Liver (tissue), 9 donors: ENCODE results near the gene BIRC7. TPM values are rescaled to one million over a fixed set of nuclear protein-coding genes. Genes with fewer than 3 reads are reported as not detected.

Source experiments
- DNase-seq: peaks from one replicate; pipeline ENCODE4 v3.0.0-alpha.2; 2017; ENCODE audit warnings: low spot score
- H3K27ac ChIP-seq, 2 donors: one replicate each; pipeline ENCODE4 v1.7.0; 2013; ENCODE audit warnings: inconsistent platforms in 2 of 2, low read length in 2 of 2, control low read depth in 1 of 2, low read depth in 1 of 2, mild to moderate bottlenecking in 1 of 2
- H3K27me3 ChIP-seq, 4 donors: one replicate each; pipeline versions ENCODE4 v1.6.1 to v1.7.0; 2013; ENCODE audit warnings: low read length in 3 of 4, inconsistent platforms in 1 of 4, mild to moderate bottlenecking in 1 of 4, moderate library complexity in 1 of 4; ENCODE audit not compliant: control insufficient read depth in 4 of 4, insufficient read depth in 4 of 4
- H3K36me3 ChIP-seq, 4 donors: one replicate each; pipeline versions ENCODE4 v1.6.1 to v1.7.0; 2013; ENCODE audit warnings: low read length in 3 of 4, mild to moderate bottlenecking in 3 of 4, low read depth in 1 of 4, moderate library complexity in 1 of 4; ENCODE audit not compliant: control insufficient read depth in 4 of 4, insufficient read depth in 3 of 4
- H3K4me1 ChIP-seq, 4 donors: one replicate each; pipeline versions ENCODE4 v1.6.1 to v1.7.0; 2013; ENCODE audit warnings: low read length in 3 of 4, mild to moderate bottlenecking in 3 of 4, moderate library complexity in 1 of 4; ENCODE audit not compliant: control insufficient read depth in 4 of 4, insufficient read depth in 4 of 4
- H3K4me3 ChIP-seq, 3 donors: one replicate each; pipeline versions ENCODE4 v1.6.1 to v1.7.0; 2013; ENCODE audit warnings: low read length in 3 of 3, control low read depth in 1 of 3, low read depth in 1 of 3, mild to moderate bottlenecking in 1 of 3
- H3K9ac ChIP-seq, 2 donors: one replicate each; pipeline ENCODE4 v1.7.0; 2013; ENCODE audit warnings: low read length in 2 of 2, mild to moderate bottlenecking in 2 of 2, moderate library complexity in 2 of 2, control low read depth in 1 of 2, low read depth in 1 of 2
- H3K9me3 ChIP-seq, 4 donors: one replicate each; pipeline versions ENCODE4 v1.6.1 to v1.7.0; 2013; ENCODE audit warnings: low read length in 3 of 4; ENCODE audit not compliant: control insufficient read depth in 4 of 4
- EGR1 ChIP-seq, 2 donors: IDR thresholded peaks; 2 replicates each; pipeline ENCODE4 v1.6.1; 2016 to 2018; ENCODE audit warnings: antibody characterized with exemption in 2 of 2, low read depth in 2 of 2
- FOXA1 ChIP-seq: IDR thresholded peaks from 2 replicates; pipeline ENCODE4 v1.6.1; 2016; ENCODE audit warnings: antibody characterized with exemption
- FOXA2 ChIP-seq: IDR thresholded peaks from 2 replicates; pipeline ENCODE4 v1.6.1; 2016; ENCODE audit warnings: antibody characterized with exemption
- GABPA ChIP-seq, 2 donors: IDR thresholded peaks in 1 of 2; conservative IDR thresholded peaks in 1 of 2; 2 replicates each; pipeline ENCODE4 v1.6.1; 2016; ENCODE audit warnings: antibody characterized with exemption in 2 of 2, mild to moderate bottlenecking in 1 of 2, moderate library complexity in 1 of 2
- HNF4A ChIP-seq, 2 donors: conservative IDR thresholded peaks; 2 replicates each; pipeline ENCODE4 v1.6.1; 2016; ENCODE audit warnings: antibody characterized with exemption in 2 of 2, mild to moderate bottlenecking in 2 of 2
- HNF4G ChIP-seq: IDR thresholded peaks from 2 replicates; pipeline ENCODE4 v1.6.1; 2016; ENCODE audit warnings: antibody characterized with exemption
- JUND ChIP-seq, 2 donors: IDR thresholded peaks; 2 replicates each; pipeline ENCODE4 v1.6.1; 2016; ENCODE audit warnings: antibody characterized with exemption in 2 of 2
- NR2F2 ChIP-seq: IDR thresholded peaks from 2 replicates; pipeline ENCODE4 v1.6.1; 2016; ENCODE audit warnings: antibody characterized with exemption
- RAD21 ChIP-seq, 2 donors: IDR thresholded peaks; 2 replicates each; pipeline ENCODE4 v1.6.1; 2016; ENCODE audit warnings: antibody characterized with exemption in 2 of 2, mild to moderate bottlenecking in 2 of 2
- RXRA ChIP-seq, 2 donors: IDR thresholded peaks; 2 replicates each; pipeline ENCODE4 v1.6.1; 2017 to 2018; ENCODE audit warnings: antibody characterized with exemption in 2 of 2, mild to moderate bottlenecking in 1 of 2
- WGBS: extraction: QIAGEN DNeasy Blood & Tissue Kit; methylation state at CpG from one replicate; pipeline ENCODE4 v1.1.7; 2013; 5-methylcytosine and 5-hydroxymethylcytosine counted together
- polyA plus RNA-seq, 2 donors: library from polyadenylated mRNA; stranded (reverse) in 1 of 2; unstranded in 1 of 2; fragments of 200-250 nt in 1 of 2; fragments of >200 nt in 1 of 2; fragmentation: Nextera tagmentation in 1 of 2; extraction: Ambion mirVana in 1 of 2; gene quantifications; one replicate each; pipeline versions ENCODE4 v1.2.1 to v1.2.3, GENCODE V29; 2013 to 2015
- total RNA-seq, 2 donors: library from RNA; depleted of rRNA; stranded (reverse); fragments of >200 nt; gene quantifications; one replicate each; pipeline ENCODE4 v1.2.3, GENCODE V29; 2014
- TF ChIP-seq, protein P1 (sequence below): fragments of 150-350 bp; IDR thresholded peaks from 2 replicates; pipeline ENCODE4 v1.5.1; 2017; ENCODE audit warnings: improper control_type of control experiment, low read depth, low read length; ENCODE audit not compliant: missing input control
- TF ChIP-seq, protein P2 (sequence below): IDR thresholded peaks from 2 replicates; pipeline ENCODE4 v1.6.1; 2016; ENCODE audit warnings: antibody characterized with exemption
- TF ChIP-seq, protein P3 (sequence below): IDR thresholded peaks from 2 replicates; pipeline ENCODE4 v1.6.1; 2016; ENCODE audit warnings: antibody characterized with exemption
- donor health status: healthy.
- donor health status: healthy.
- donor health status: healthy.
- donor health status: healthy.
- donor health status: healthy.

BIRC7 gene
- total and polyA plus RNA-seq, 4 donors: 0.23 TPM; not detected in 3

DNA sequence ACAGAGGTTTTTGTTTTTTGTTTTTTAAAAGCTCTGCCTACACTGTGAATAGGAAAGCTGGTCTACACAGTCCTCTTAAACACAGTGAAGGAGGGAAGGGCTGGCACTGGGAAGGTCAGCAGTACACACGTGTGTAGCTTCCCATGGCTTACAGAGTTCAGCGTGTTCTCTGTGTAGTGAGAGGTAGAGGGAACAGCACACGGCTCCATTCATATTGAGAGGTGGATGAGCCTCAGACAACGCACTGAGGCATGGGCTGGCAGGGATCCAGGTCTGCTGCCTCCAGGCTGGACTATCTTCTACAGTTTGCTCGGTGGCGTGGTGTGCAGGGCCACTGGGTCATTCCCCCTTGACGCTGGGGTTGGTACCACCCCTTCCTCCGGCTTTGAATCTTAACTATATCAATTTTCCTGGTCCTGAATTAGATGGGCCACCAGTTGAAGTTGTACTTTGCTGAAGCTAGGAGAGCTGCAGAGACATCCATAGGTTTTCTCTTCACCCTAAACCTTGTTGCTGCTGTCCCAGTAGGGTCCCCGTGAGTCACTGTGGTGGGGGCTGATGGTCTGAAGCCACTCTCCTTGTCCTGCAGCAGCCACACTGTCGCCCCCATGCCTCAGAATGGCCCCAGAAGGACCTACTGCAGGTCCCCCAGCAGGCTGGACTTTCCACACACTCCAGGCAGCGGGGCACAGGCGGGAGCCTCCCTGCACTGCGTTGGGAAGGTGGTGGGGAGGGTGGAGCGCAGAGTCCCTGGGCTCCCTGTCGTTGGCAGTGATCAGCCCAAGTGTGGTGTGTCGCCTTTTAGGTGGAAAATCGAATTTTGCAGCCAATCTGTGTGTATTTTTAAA lies 38.9 kb downstream of the BIRC7 start:
- Histone ChIP-seq H3K4me3 (no peak overlapping the region), H3K9ac (no peak overlapping the region), H3K36me3 (peaks cover 8 to 36% (median 9%) of the 10 kb centered on the region in 4 donors), H3K27me3 (no peaks in the 10 kb centered on the region), H3K4me1 (peaks cover 2 to 25% (median 18%) of the 10 kb centered on the region in 4 donors), H3K9me3 (no peaks in the 10 kb centered on the region), H3K27ac (no peak overlapping the region)
- DNase-seq: no peak
- WGBS: 73% methylated on average over 17 of the region's 17 CpGs
- TF ChIP-seq RAD21 (IDR thresholded peaks at IDR 0.05): no peak

DNA sequence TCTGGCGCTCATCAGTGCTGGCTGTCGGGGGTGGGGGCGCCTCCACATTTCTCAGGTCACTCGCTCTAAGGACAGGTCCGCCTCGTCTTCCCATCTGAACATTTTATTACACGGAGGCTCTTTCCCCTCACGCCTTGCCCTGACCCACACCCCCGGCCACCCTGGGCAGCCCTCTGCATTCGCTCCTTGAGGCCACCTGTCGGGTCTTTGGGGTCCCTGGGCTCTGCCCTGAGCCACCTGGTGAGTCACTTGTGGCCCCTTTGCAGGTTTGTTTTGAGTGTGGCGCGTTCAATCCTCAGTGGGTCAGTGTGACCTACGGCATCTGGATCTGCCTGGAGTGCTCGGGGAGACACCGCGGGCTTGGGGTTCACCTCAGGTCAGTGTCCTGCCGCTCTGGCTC lies 40.1 kb downstream of the BIRC7 start:
- 94% methylated on average over 18 of the region's 18 CpGs for WGBS
- Histone ChIP-seq H3K36me3 (peaks cover 8 to 44% (median 10%) of the 10 kb centered on the region in 4 donors), H3K4me3 (no peak overlapping the region), H3K9me3 (no peaks in the 10 kb centered on the region), H3K27ac (no peak overlapping the region), H3K9ac (no peak overlapping the region), H3K4me1 (peaks cover 2 to 25% (median 18%) of the 10 kb centered on the region in 4 donors), H3K27me3 (no peaks in the 10 kb centered on the region)
- no peak for DNase-seq
- TF ChIP-seq, protein P1, sequence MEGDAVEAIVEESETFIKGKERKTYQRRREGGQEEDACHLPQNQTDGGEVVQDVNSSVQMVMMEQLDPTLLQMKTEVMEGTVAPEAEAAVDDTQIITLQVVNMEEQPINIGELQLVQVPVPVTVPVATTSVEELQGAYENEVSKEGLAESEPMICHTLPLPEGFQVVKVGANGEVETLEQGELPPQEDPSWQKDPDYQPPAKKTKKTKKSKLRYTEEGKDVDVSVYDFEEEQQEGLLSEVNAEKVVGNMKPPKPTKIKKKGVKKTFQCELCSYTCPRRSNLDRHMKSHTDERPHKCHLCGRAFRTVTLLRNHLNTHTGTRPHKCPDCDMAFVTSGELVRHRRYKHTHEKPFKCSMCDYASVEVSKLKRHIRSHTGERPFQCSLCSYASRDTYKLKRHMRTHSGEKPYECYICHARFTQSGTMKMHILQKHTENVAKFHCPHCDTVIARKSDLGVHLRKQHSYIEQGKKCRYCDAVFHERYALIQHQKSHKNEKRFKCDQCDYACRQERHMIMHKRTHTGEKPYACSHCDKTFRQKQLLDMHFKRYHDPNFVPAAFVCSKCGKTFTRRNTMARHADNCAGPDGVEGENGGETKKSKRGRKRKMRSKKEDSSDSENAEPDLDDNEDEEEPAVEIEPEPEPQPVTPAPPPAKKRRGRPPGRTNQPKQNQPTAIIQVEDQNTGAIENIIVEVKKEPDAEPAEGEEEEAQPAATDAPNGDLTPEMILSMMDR: no peak

DNA sequence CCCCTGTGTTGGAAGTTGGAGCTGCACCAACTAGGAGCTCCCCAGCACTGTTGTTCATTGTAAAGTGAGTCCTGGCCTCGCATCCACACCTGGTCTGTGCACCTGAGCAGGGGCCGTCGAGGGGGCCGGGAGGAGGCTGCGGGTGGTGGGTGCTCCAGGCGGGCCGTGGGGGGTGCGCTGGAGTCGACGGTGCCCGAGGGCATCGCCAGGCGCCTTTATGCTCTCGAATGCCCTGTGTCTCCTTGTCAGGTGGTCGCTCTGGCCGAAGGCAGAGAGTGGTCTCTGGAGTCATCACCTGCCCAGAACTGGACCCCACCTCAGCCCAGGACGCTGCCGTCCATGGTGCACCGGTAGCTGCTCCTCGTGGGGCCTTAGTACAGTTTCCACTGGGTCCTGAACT lies 41.3 kb downstream of the BIRC7 start:
- peaks cover 8 to 51% (median 14%) of the 10 kb centered on the region in 4 donors for H3K36me3 ChIP-seq

DNA sequence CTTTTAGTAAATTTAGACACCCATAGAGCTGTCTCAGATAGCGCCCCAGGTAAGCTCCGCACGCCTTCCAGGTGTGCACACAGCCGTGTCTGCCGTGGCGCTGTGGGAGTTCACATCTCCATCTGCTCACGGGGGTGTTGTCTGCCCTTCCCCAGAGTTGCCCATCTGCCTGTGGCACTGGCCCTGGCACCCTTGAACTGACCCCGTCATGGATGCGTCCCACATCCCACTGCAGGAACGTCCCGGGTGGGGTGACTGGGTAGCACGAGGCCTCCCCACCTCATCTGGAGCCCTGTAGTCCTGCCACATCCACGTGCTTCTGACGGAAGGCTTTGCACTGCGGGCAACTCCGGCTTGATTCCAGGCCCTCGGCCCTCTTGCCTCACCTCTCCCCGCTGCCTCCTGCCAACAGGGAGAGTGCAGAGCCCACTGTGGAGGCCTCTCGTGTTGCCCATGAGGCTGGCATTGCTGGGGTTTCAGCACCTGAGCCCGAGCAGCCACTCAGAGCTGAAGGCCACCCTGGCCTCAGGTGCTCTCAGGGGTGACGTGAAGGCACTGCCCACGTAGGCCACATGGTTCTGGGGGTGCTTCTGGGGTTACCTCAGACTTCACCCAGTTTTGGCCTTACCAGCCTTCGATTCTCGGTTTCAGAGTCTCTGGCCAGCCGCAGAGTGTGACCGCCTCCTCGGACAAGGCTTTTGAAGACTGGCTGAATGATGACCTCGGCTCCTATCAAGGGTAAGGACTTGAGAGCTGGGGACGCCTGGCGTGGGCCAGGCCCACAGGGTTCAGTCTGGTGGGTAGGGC lies 42.0 kb downstream of the BIRC7 start:
- 96% methylated on average over 30 of the region's 30 CpGs for WGBS
- Histone ChIP-seq H3K4me1 (peaks cover 2 to 18% (median 13%) of the 10 kb centered on the region in 4 donors), H3K27ac (no peak overlapping the region), H3K4me3 (no peak overlapping the region), H3K9ac (no peak overlapping the region), H3K27me3 (no peaks in the 10 kb centered on the region), H3K9me3 (no peaks in the 10 kb centered on the region), H3K36me3 (peaks cover 8 to 57% (median 17%) of the 10 kb centered on the region in 4 donors)
- DNase-seq: no peak
- TF ChIP-seq FOXA2 (no peak), NR2F2 (no peak), JUND (IDR thresholded peaks at IDR 0.05) (no peak), RXRA (IDR thresholded peaks at IDR 0.05) (no peak), EGR1 (IDR thresholded peaks at IDR 0.05; ENCODE audit: low read depth in 2 of 2) (no peak)

More for the DNA sequence above, 41.3 kb downstream of the BIRC7 start:
- Histone ChIP-seq H3K4me1 (peaks cover 2 to 20% (median 14%) of the 10 kb centered on the region in 4 donors), H3K9ac (no peak overlapping the region), H3K9me3 (no peaks in the 10 kb centered on the region), H3K4me3 (no peak overlapping the region), H3K27ac (no peak overlapping the region), H3K27me3 (no peaks in the 10 kb centered on the region)
- no peak for DNase-seq
- TF ChIP-seq RAD21 (IDR thresholded peaks at IDR 0.05) (no peak), HNF4A (conservative IDR thresholded peaks at IDR 0.05) (no peak), GABPA (IDR thresholded peaks at IDR 0.05 in 1 of 2, conservative IDR thresholded peaks at IDR 0.05 in 1 of 2) (no peak), NR2F2 (no peak), FOXA2 (no peak), HNF4G (no peak), FOXA1 (no peak)
- TF ChIP-seq, protein P2, sequence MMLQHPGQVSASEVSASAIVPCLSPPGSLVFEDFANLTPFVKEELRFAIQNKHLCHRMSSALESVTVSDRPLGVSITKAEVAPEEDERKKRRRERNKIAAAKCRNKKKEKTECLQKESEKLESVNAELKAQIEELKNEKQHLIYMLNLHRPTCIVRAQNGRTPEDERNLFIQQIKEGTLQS: no peak
- TF ChIP-seq, protein P3, sequence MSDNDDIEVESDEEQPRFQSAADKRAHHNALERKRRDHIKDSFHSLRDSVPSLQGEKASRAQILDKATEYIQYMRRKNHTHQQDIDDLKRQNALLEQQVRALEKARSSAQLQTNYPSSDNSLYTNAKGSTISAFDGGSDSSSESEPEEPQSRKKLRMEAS: no peak
- 96% methylated on average over 20 of the region's 20 CpGs for WGBS
